ENCODE data around the gene FNDC5.
"Not testable (repeated sequence)": the region's sequence is repeated elsewhere in the genome, so short reads cannot be mapped to it uniquely, and the experiment has no call there.

The FNDC5 gene

GRCh38 chr1:32870615-32871363 lies at the start of gene FNDC5:
Gene FNDC5, minus strand, starts transcription at chr1:32870912.
- no peak for DNase-seq

GRCh38 chr1:32919811-32920733 lies 49.4 kb upstream of the FNDC5 start:
- no peak for DNase-seq

DNA sequence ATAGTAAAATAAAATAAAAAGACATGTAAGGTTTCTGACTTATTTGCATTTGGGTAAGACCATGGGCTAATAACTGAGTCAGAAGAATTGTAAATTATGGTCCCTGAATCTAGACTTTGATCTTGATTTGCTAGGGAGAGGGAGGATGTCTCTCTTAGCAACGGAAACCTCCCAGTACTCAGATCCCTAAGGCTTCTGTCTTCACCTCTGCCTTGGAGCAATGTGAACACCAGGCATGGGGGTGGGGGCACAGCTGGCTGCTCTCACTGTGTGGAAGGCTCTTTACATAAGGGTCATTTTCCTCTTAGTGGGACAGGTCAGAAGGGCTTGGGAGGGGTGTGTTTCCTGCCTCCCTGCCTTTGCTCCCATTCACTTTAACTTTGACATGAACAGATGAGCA lies 47.5 kb upstream of the FNDC5 start:
- DNase-seq, result no peak

GRCh38 chr1:32917521-32917920 lies 46.8 kb upstream of the FNDC5 start:
- no peak for DNase-seq

- no peak for DNase-seq
Measured at GRCh38 chr1:32915766-32916706, 45.3 kb upstream of the FNDC5 start.

DNA sequence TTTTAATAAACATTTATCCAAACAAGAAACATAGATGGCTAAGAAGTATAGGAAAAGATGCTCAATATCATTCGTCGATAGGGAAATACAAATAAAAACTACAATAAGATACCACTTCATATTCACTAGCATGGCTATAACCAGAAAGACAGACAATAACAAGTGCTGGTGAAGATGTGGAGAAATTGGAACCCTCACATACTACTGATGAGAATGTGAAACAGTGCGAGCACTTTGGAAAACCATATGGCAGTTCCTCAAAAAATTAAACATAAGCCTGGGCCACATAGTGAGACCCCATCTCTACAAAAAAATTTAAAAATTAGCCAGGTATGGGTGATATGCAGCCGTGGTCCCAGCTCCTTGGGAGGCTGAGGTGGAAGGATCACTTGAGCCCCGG lies 39.6 kb upstream of the FNDC5 start:
- DNase-seq, result no peak

DNA sequence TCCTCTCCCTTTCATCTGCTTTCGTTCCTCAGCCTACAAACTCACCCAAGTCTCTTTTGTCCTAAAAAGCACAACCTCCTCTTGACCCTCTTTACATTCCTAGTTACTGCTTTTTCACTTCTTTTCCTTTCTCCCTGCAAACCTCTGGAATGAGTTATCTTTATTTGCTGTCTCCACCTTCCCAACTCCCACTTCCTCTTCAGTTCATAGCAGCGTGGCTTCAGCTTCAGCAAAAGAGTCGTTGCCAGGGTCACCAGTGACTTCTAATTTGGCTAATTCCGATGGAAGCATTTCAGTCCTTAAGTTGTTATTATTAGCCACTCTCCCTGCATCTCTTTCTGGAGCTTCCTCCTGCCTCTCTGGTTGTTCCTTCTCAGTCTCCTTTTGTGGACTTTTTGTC lies 36.7 kb upstream of the FNDC5 start:
- no peak for DNase-seq

DNA sequence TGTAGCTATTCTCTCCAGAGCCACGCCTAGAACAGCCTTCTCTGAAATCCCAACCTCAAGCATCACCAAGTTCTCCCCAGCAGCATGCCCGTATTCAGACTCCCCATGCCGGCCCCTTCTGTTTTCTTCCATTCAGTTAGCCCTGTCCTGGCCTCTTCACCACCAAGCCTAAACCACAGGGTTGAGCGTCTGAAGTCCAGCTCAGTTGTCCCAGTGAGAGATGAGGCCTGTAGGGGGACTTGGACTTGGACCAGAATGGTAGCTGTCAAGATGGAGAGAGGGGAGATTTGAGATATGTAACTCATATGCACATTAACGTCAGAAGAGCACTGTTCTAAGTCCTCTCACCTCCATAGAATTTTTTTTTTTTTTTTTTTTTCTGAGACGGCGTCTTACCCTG lies 35.9 kb upstream of the FNDC5 start:
- no peak for DNase-seq

DNA sequence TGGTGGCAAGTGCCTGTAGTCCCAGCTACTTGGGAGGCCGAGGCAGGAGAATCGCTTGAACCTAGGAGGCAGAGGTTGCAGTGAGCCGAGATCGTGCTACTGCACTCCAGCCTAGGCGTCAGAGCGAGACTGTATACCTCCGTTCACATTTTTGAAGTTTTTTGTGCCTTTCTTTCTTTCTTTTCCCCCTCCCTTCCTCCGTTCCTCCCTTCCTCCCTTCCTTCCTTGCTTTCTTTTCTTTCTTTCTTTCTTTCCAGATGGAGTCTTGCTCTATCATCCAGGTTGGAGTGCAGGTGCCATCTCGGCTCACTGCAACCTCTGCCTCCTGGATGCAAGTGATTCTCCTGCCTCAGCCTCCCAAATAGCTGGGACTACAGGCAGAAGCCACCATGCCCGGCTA lies 34.9 kb upstream of the FNDC5 start:
- not testable (repeated sequence) for DNase-seq

DNA sequence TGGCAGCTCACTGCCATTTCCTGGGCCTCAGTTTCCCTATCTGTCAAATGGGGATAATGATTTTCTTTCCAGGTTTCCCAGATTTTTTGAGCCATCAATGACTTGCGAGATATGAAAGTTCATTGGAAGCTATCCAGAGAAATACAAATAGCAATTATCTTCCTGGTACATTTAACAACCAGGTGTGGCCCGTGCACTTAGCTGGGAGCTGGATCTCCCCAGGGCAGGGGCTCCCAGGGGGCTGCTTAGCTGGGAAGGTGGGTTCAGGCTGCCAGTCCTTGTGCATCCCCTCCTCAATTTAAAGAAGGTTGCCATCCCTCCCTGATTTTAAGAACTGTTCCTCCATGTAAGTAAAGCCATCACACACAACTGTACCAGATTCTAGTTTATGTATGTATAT lies 34.1 kb upstream of the FNDC5 start:
- no peak for DNase-seq

DNA sequence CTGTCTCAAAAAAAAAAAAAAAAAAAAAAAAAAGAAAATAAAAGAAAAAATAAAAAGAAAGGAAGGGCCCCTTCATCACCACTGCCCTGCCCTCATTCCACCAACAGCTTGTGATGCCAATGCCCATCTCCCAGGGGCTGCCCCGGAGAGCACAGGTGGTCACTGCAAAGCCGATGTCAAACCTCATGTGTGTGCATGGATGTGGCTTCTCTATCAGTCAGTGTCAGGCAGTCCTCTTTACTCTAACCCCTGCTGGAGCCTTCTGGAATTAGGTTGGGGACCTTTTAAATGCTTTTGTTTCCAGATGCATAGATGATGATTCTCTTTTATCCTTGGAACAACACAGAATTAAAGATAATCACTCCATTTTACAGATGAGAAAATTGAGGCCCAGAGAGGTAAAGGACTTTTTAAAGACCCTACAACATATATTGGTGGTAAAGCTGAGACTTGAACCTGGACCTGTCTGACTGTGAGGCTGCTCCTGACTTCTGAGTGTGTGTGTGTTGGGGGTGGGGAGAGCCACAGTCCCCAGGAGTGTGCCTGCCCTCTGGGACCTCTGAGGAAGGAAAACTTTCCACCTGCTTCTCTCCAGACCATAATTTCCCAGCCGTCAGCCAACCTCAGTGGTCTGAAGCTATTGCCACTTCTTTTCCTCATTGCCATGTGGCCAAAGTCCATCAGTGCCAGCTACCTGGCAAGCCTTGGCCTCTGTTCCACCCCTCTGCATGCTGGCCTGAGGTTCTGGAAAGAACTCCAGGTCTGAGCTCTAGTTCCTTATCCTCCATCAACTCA lies 33.5 kb upstream of the FNDC5 start:
- DNase-seq, result no peak

- DNase-seq, result peak; percentile 3
Measured at GRCh38 chr1:32902535-32902920, 31.8 kb upstream of the FNDC5 start.

DNA sequence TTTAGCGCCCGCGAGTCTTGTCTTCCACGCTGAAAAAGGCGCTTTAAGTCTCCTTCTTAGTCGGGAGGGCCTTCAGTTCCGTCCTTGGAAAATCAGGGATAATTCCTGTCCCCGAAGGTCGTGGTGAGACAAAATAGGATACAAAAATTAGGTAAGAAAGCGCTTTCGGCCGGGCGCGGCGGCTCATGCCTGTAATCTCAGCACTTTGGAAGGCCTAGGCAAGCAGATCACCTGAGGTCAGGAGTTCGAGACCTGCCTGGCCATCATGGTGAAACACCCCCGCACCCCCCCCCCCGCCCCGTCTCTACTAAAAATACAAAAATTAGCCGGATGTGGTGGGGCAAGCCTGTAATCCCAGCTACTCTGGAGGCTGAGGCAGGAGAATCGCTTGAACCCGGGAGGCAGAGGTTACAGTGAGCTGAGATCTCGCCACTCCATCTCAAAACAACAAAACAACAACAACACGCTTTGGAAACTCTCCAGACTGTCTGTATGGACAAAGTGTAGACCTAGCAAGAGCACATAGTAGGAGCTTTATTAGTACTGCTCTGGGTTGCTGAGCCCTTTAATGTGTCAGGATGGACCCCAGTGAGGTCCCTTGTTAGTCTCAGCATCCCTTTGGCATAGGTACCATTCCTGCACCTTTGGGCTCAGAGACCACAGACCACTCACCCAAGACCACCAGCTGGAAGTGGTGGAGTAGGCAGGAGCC lies 31.3 kb upstream of the FNDC5 start:
- DNase-seq, result peak; percentile 0

GRCh38 chr1:32900956-32901822 lies 30.5 kb upstream of the FNDC5 start, which contains the start of gene TMEM54:
Gene TMEM54, minus strand, starts transcription at chr1:32901389. Its CDS starts 151 bp downstream, at chr1:32901238.
- peak; percentile 5 for DNase-seq

- peak; percentile 32 for DNase-seq
Measured at GRCh38 chr1:32900371-32900955, 29.8 kb upstream of the FNDC5 start.

DNA sequence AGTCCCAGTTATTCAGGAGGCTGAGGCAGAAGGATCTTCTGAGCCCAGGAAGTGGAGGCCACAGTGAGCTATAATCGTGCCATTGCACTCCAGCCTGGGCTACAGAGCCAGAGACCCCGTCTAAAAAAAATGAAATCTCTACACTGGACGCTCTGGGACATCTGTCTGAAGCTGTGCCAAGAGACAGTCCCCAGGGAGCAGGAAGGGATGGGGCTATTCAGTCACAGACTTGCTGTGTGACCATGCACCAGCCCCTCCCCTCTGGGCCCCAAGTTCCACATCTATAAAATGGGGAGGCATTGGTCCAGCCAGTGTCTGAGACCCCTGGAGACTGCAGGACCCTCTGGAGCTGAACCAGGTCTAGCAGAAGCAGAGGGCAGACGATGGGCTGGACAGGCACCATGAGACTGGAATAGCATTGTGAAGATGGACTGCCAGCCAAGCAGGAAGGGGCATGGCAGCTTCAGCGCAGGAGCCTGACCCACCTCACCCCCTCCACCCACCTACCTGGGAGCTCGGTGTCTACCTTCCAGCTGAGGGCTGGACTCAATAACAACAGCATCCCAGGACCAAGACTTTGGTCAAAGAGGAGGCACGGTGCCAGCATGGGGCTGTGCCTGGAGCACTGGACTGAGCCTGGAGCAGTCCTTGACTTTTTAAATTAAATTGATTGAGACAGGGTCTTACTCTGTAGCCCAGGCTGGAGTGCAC lies 29.0 kb upstream of the FNDC5 start:
- peak; percentile 2 for DNase-seq

DNA sequence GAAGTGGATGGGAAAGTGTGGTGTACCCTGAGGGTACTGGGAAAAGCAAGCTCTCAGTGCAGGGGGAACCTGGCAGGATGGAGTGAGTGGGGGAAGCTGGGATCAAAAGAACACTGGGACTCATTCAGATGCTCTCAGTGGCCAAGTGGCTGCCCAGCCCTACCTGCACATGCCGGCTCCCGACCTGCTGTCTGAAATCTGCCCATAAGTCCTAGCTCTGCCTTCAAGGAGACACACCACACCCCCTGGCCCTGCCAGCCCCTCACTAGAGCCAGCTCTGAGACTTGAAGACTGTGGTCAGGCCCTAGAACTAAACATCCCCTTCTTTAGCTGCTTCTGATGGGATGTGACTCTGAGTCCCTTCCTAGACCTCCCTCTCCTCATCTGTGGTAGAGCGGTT lies 28.2 kb upstream of the FNDC5 start:
- peak; percentile 1 for DNase-seq

GRCh38 chr1:32898056-32898455 lies 27.3 kb upstream of the FNDC5 start:
- DNase-seq, result no peak

Data from retina (tissue), 1 donor.